Measurements from ENCODE around the gene RAB6B.

GRCh38 chr3:133932009-133932408 lies 36.3 kb upstream of the RAB6B start:
- TF ChIP-seq CTCF (IDR thresholded peaks at IDR 0.05): no peak
- no peak for TF ChIP-seq POLR2A (IDR thresholded peaks at IDR 0.05)
